GM12891 (cell line): ENCODE results near the gene USP10.

Source experiments
- DNase-seq: peaks from one replicate; pipeline ENCODE4 v3.0.0; 2011; ENCODE audit warnings: low spot score; ENCODE audit not compliant: insufficient read length
- FAIRE-seq: peaks from 2 replicates; lab custom pipeline; 2011; peaks lifted over from hg19 to GRCh38; lab: Jason Lieb, UNC
- PAX5 ChIP-seq: IDR thresholded peaks from 2 replicates; pipeline ENCODE4 v1.6.1; 2011; ENCODE audit warnings: low read length, moderate library complexity, mild to moderate bottlenecking; ENCODE audit not compliant: insufficient read depth, severe bottlenecking
- POLR2A ChIP-seq: IDR thresholded peaks from 2 replicates; pipeline ENCODE4 v1.6.1; 2011; ENCODE audit warnings: low read depth, low read length, control low read depth
- POLR2AphosphoS5 ChIP-seq: IDR thresholded peaks from 2 replicates; pipeline ENCODE4 v1.6.1; 2011; ENCODE audit warnings: low read depth, low read length, control low read depth
- POU2F2 ChIP-seq: IDR thresholded peaks from 2 replicates; pipeline ENCODE4 v1.6.1; 2011; ENCODE audit warnings: low read depth, mild to moderate bottlenecking, control low read depth, low read length, moderate library complexity
- SPI1 ChIP-seq: IDR thresholded peaks from 2 replicates; pipeline ENCODE4 v1.6.1; 2011; ENCODE audit warnings: low read depth, low read length, control low read depth
- TAF1 ChIP-seq: IDR thresholded peaks from 2 replicates; pipeline ENCODE4 v1.6.1; 2011; ENCODE audit warnings: low read depth, low read length, control low read depth

USP10 gene

GRCh38 chr16:84660973-84661372 is 38.8 kb upstream of the USP10 start:
- DNase-seq (no peak), FAIRE-seq (no peak)
- TF ChIP-seq POLR2AphosphoS5, result no peak
- no peak for TF ChIP-seq POU2F2
- no peak for TF ChIP-seq POLR2A
- TF ChIP-seq PAX5, result no peak
- no peak for TF ChIP-seq TAF1
- TF ChIP-seq SPI1, result no peak

- FAIRE-seq, result no peak
- no peak for DNase-seq
- TF ChIP-seq POLR2A (no peak), POU2F2 (no peak), PAX5 (no peak), SPI1 (no peak), POLR2AphosphoS5 (no peak), TAF1 (no peak)
Observed at GRCh38 chr16:84661418-84662060, 38.3 kb upstream of the USP10 start.

- FAIRE-seq (no peak), DNase-seq (no peak)
- TF ChIP-seq SPI1 (no peak), POLR2AphosphoS5 (no peak), PAX5 (no peak), POU2F2 (no peak), TAF1 (no peak), POLR2A (no peak)
Observed at GRCh38 chr16:84662471-84662870, 37.3 kb upstream of the USP10 start.

DNA sequence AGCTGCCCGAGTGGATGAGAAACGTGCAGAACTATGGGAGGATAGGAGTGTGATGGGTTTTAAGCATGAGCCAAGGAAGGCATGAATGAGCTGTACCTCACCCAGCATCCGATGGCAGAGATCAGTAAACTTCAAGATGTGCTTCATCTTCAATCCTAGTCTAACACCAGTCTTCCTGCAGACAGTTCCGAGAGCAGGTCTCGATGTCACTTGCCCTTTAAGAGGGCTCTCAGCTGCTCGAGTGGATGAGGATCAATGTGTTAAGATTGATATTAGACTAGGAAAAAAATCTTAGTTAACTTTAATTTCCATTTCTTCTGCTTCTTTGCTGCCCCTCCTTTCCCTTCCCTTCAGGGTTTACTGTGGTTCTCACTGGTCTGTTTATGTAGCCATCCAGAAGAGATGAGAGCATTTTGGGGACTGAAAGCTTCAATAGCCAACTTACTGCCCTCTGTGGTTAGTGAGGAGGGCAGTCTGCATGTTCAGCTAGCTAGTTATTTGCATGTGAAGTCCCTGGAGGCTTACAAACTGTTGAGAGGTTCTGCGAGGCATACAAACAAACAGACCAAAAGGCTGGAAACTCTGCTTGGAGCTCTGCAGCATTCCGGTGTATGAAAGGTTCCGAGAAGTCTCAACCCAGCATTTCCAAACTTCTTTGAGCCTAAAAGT is 36.2 kb upstream of the USP10 start:
- DNase-seq (no peak), FAIRE-seq (peak; percentile 71)
- no peak for TF ChIP-seq TAF1
- no peak for TF ChIP-seq POLR2AphosphoS5
- no peak for TF ChIP-seq SPI1
- peak; percentile 83 for TF ChIP-seq POU2F2
- TF ChIP-seq PAX5, result no peak
- 0 out of 2 replicates have a peak, but pooled peaks have one; percentile 5 for TF ChIP-seq POLR2A

DNA sequence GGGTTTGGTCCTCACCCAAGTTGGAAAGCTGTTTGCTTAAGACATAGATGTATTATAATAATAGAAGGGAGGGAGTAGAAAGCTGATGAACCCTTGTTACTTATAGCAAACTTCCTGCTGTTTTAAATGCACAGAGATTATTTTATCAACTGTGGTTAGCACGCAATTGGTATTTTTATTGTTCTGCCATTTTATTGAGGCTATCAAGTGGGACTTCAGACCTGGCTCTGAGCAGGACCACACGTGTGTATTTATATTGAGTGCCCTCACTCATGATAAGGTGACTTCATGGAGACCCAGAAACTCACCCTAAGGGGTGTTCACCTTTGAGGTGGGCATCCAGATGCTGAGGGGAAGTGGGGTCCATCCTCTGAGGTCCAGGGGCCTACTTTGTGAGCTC is 34.4 kb upstream of the USP10 start:
- DNase-seq (no peak), FAIRE-seq (no peak)
- no peak for TF ChIP-seq POLR2AphosphoS5
- TF ChIP-seq SPI1, result no peak
- TF ChIP-seq TAF1, result no peak
- TF ChIP-seq POLR2A, result no peak
- TF ChIP-seq PAX5, result no peak
- TF ChIP-seq POU2F2, result no peak

DNA sequence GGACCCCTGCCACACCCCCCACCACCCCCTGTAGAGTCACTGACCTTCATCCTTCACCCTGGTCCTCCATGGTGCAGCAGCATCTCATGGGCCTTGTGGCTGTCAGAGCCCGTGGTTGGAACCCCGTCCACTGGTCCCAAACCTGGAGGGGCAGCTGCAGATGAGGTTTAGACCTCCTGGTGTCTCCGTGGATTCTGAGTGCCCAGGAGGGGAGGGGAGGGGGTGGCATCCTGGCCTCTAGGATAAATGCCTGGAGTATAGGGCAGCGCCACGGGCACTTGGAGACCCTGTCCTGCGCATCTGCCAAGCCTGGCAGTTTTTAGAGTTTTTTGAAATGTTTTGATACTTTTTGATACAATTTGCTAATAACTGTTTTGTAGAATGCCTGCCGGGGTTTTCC is 34.0 kb upstream of the USP10 start:
- FAIRE-seq (no peak), DNase-seq (no peak)
- TF ChIP-seq POLR2AphosphoS5 (no peak), SPI1 (no peak), POLR2A (no peak), PAX5 (no peak), TAF1 (no peak), POU2F2 (no peak)

DNA sequence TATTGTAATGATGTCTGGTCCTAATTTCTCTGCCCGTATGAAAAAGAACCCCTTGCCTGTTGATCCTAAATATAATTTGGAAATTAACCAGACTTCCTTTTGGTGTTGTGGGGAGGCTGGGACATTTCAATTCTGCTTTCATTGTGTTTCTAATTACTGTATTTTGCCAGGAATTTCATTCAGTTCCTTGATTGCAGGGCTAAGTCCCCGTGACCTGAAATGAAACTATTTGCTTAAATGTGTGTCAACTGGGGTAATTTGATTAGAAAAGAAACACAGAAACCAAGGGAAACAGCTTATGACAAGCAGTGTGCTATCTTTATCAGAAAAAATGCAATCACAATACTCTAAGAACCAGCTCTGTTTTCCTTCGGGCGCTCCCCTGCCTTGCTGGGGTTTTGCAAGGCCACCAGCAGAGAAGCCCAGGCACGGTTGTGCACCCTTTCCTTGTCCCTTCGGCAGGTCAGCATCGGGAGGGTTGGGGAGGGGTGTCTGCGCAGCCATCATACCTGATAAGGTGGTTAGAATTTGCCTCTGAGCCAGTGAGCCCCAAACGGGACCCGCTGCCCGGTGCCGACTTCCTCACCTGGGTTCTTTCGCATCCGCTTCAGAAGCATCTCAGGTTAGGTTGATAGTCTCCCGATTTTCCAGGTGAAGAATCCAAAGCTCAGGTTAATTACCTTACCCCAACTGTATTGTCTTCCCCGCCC is 32.0 kb upstream of the USP10 start:
- DNase-seq (no peak), FAIRE-seq (no peak)
- TF ChIP-seq PAX5 (no peak), POU2F2 (no peak), POLR2A (no peak), TAF1 (no peak), POLR2AphosphoS5 (no peak), SPI1 (no peak)

DNA sequence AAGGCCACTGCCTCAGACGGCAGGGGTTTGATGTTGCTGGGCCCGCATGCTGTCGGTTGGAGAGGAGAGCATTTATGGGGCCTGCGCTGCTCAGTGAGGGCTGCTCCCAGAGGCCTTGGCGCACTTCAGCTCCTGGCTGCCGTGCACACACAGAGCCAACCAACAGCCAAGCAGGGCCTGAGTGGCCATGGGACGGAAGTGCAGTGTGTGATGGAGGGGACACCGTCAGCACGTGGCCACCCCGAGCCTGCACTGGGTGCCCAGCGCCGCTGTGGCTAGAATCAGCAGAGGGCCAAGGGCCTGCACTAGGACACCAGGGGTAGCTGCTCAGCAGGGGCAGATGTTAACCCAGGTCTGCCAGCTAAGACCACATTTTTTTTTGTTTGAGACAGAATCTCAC is 29.7 kb upstream of the USP10 start:
- TF ChIP-seq POU2F2 (no peak), TAF1 (no peak), POLR2AphosphoS5 (no peak), SPI1 (no peak), POLR2A (no peak)
- FAIRE-seq, result no peak
- DNase-seq, result no peak
